Muscle of arm (tissue), 12 donors: ENCODE results near the gene F3. TPM values are rescaled to one million over a fixed set of nuclear protein-coding genes. Genes with fewer than 3 reads are reported as not detected.

Experiments used
- DNase-seq: peaks from one replicate; pipeline ENCODE4 v3.0.0-alpha.2; 2013
- polyA plus RNA-seq, 12 donors: library from polyadenylated mRNA; unstranded; fragments of 120-200 nt; gene quantifications; one replicate each; pipeline ENCODE4 v1.2.1, GENCODE V29; 2013; ENCODE audit not compliant: insufficient read length in 12 of 12

Gene F3
- polyA plus RNA-seq, 12 donors = 1.8 to 31.9 (median 3.2) TPM; not detected in 1

DNA sequence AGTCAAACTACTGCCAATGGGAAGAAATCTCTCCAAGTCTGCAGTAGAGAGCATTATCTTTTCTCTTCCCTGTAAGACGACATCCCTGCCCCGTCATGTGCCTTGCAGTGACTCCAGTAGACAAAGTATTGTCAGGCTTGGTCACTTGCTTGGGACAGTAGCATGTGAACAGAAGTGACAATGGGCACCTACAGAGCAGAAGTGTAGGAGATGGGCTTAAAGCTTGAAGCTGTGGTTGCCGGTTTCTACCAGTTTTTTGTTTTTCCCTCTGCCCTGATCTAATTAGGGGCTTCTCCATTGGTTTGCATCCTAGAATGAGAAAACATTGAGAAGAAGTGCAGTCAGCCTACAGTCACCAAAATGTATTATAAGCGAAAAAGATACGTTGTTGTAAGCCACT lies 12.7 kb downstream of the F3 start:
- no peak for DNase-seq

DNA sequence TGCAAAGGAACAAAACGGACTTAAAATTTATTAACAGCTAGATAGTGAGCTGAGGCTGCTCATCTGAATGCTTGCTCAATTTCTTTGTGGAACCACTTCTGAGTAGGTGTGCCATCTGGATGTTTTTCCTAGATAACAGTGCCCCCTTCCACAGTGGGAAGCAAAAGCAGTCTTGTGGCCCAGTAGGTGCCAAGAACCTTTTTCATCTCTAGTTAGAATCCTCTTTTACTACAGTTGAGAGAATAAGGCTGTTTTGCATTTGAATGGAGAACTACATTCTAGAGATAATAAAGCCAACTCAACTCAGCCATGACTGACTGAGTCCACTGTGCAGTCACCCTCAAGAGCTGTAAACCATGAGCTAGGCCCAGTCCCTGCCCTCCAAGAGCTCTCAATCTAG lies 13.3 kb downstream of the F3 start:
- DNase-seq = no peak

DNA sequence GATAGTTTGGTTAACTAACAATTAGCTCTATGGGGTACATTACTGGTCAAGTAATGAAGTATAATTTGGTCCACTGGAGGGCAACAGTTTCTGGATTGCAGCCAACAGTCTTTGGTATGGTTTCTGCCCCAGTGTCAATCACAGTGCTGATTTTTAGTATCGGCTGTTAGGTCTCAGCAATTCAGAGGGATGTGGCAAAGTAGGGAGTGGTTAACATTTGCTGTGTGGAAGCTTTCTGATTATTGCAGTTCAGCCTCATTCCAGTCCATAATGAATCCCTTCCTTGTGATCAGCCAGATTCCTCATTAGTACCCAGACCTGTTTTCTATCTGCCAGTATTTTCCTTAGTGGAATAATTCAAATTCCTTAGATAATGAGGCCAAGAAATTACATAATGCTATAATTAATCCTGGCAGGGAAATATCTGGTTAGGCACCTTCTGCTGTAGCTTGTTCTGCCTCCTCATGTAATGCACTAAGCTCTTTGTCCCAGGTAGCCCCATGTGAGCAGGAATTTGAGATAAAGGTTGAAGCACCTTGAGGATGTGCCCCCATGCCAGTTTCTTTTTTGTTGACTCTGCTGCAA lies 14.0 kb downstream of the F3 start:
- no peak for DNase-seq

DNA sequence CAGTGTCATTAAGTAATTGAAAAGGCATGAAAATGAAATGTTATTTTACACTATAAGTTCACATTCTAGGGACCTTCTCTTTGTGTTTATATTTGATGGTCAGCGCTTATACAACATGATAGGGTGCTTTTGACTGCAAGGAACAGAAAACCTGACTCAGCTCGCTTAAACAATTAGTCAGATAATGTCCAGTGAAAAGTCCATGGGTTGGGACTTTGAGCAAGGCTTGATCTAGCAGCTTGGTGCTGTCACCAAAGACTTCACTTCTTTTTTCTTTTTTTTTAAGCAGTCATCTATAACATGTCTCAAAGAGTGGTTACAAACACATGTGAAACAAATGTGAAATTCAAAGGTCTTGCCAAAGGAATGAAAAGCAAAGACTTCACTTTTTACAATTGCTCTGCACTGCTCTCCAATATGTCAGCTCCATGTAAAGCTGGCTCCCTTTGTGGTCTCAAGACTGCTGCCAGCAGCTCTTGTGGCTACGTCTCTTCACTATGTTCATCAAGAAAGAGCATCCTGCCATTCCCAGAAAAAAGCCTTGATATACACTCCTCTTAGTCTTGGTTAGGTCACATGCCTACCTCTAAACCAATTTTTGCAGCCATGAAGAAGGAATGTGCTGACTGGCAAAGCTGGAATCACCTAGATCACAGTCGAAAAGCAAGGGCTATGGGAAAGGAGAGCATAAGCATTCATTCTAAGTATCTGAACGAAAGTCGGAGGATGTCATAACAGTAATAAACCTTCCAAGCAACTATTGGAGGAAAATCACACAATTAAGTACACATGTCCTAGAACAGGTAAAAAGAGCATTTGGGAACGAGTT lies 15.2 kb downstream of the F3 start:
- DNase-seq = no peak

DNA sequence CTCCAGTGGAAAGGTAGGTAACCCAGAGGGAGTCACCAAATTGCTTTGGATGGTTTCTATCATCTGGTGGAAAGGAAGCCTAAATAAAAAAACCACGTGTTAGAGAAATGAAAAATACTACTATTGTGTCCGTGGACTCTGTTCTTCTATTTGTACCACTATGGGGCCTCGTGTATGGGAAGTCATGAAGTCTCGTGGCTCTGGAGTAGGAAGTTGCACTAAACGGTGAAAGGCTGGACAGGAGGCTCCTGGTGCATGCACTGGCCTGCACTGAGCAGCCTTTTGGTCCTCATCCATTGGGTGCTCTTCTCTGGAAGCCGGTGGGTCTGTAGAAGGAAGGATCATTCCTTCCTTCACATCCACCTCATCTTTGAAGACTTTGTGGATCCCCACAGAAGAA lies 17.0 kb downstream of the F3 start:
- DNase-seq = no peak

DNA sequence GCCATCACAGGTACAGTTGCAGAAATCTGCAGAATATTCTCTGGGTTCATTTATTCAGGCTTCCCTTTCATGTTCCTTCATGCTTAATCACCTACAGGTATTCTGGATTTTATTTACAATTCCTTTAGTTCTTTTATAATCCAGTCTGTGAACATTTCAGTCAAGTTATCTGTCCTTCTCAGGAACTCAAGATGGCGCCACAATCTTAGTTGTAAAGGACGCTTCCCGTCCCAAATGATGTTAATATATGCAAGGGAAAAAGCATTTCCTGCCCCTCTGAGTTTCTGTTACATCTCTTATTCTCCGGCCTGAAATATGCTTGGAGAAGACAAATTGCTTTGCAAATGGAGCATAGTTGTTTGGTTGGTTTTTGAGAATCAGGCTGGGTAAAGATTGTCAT lies 19.3 kb downstream of the F3 start:
- DNase-seq = peak; percentile 67

DNA sequence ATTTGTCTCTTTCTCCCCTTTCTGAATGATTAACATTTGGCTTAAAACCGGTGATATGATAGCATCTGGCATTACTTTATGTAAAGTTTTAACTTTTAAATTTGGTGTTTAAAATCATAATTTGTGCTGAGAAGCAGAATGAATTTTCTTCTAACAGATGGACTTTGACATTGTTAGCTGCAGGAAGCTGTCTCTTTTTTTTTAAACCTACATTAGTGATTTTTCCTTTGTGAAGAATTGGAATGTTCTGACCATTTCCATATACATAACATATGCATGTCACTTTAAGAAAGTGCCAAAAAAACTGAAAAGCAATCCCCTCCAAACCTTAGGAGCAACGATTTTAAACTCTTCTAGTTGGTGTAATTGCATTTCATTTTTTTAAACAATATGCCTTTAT lies 22.2 kb downstream of the F3 start:
- no peak for DNase-seq

DNA sequence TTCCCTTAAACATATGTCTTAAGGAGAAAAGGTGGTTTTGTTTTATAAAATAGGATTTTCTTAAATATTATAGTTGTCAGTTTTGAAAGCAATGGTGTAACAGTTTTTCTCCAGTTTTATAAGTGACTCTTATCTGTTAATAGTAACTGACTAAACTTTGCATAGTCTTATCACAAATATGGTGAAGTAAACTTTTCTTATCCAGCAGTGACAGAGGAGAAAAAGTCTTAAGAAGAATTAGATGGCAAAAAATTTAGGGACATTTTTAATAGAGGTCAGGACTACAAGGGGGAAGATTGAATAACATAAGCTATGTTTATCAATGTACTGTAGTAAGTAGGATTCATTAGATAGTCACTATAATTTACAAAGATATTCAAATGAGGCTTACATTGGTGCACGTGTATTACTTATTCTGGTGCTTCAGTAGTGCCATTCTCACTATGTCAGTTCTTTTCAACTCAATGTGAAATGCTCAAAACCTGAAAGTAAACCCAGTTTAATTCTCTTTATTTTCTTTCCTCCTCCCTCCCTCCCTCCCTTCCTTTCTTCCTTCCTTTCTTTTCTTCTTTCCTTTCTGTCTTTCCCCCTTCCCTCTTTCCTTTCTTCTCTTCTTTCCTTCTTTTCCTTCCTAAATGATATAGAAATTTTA lies 26.1 kb downstream of the F3 start:
- DNase-seq = no peak

DNA sequence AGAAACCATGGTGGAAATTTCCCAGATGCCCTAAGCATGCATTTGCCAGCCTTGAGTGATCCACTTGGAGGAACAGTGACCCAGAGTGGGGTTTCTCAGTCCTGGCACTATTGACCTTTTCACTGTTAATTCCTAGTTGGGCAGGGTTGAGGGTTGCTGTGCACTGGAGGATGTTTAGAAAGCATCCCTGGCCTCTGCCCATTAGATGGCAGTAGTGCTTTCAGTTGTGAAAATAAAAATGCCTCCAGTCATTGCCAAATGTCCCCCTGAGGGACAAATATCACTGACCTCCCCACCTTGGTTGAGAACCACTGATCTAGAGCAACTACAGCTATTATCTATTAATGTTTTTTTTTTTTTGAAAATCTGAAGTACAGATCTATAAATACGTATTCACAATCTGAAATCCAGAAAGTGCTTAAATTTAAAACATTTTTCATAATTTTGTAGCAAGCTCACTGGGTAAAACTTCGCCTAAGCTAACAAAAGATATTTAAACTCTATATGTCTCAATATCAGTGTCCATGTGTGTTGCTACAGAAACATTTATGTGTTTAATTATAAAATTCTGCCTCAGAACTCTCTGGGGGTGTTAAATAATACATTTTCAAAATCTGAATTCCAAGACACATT lies 27.3 kb downstream of the F3 start:
- DNase-seq = peak; percentile 7

DNA sequence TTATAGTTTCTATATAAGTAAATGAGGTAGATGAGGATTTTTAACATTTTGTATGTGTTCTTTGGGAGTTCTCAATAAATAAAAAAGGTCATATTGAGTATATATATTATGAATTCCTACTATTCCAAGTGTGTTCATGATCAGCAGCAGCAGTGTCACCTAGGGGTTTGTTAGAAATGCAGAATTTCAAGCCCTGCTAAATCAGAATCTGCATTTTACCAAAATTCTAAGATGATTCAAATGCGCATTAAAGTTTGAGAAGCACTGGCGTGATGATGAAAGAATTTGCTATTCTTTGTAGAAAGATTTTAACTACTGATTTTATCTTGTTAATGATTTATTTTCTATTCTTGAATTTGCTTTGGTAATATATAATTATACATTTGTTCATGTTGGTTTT lies 28.7 kb downstream of the F3 start:
- no peak for DNase-seq

DNA sequence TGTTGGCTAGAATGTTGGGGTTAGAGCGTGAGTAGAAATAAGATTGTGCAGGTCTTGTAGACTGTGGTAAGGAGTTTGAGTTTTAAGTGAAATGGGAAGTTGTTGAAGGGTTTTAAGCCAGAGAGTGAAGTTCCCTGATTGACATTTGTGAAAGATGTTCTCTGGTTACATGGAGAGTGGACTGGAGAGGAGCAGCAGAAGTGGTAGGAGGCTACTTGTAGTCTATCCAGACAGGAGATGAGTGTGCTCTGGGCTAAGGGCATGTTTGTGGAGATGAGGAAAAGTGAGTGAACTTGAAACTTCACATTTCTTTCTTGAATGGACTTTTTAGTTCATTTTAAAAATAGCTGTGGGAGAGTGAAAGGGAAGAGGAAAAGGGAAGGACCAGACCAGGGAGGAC lies 37.0 kb downstream of the F3 start:
- no peak for DNase-seq

DNA sequence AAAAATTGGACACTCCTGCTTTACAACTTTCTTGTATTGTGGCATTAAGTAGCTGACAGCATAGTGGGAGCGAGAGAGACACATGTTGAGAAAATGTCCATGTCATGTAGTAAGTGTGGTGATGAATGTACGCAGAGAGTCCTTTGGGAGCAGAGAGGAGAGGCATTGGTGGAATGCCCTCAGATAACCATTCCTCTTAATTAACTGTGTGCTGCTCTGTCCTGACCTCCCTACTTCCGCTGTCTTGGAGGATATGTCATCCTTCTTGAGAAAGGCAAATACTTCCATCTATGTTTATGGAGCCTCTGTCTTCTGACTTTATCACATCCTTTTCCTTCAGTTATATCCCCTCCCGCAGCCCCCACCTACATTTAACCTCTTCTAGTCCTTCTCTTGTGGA lies 38.4 kb downstream of the F3 start:
- DNase-seq = no peak

DNA sequence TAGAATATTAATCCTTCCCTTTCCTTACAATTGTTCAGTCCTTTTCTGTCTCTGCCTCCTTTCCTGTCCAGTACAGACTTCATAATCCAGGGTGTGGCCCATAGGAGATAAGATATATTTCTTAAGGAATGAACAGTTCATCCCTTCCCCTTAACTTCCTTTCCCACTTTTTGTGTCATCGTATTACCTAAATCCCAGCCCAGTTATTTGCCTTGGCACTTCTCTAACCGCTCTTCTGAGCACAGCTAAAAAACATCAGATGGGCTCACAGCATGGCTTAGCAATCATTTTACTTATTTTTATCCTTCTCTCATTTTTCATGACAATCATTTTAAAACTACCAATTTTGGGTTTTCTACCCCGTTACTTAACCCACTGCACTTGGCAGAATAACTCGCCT lies 39.6 kb downstream of the F3 start:
- no peak for DNase-seq

DNA sequence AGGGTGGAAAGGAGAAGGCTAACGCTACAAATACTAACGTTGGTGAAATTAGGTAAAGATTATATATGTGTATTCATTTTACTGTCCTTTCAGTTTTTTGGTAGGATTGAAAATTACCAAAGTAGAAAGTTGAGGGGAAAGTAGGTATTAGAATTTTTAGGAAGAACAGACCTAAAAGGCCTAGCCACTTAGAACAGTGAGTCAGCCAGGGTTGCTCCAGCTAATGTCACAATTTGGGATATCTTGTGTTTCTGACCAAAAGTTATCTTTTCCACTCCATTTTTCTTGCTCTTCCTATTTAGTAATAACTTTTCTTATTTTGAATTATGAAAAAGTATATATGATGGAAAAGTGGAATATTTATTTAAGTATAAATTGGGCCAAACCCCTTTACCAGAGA lies 40.1 kb downstream of the F3 start:
- no peak for DNase-seq

DNA sequence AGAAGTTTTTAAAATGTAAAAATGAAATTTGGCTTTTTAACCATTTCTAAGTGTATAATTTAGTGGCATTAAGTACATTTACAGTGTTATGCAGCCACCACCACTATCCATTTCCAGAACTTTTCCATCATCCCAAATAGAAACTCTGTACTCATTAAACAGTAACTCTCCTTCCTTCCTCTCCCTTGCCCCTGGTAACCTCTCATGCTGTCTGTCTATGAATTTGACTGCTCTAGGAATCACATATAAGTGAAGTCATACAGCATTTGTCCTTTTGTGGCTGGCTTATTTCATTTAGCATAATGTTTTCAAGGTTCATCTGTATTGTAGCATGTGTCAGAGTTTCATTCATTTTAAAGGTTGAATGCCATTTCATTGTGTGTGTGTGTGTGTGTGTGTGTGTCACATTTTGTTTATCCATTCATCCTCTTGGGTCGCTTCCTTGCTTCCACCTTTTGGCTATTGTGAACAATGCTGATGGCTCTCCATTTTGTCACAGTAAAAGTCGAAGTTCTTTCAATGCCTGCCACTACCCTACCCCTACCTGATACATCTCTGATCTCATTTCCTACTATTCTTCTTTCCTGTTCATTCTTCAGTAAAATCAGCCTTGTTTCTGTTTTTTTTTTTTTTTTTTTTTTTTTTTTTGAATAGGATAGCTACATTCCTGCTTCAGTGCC lies 45.3 kb downstream of the F3 start:
- DNase-seq = no peak

DNA sequence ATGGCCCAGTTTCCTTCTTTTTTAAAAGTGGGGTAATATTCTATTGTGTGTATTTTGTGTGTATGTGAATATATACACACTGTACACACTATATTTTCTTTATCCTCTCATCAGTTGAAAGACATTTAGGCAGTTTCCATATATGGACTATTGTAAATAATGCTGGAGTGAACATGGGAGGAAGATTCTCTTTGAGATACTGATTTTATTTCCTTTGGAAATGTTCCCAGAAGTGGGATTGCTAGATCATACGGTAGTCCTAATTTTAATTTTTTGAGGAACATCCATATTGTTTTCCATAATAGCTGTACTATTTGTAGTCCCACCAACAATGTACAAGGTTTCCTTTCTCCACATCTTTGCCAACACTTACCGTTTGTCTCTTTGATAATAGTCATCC lies 51.0 kb downstream of the F3 start:
- DNase-seq = no peak

DNA sequence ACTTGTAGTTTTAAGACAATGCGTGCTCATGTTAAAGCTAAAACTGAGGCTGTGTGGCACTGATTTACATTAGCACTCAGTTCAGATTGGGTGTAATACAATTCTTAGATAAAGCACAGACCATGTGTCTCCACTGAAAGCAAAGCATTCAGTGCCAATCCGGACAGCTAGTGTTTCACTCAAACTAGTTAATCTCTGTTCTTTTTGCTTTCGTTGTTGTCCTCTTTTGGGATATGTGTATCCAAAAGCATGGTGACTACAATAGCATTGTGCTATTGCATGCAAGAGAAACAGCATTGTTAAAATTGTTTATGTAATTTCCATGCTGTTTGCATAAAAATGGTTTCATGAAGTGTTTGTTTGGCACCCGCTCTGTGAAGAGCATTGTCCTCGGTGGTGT lies 54.6 kb downstream of the F3 start:
- DNase-seq = no peak

DNA sequence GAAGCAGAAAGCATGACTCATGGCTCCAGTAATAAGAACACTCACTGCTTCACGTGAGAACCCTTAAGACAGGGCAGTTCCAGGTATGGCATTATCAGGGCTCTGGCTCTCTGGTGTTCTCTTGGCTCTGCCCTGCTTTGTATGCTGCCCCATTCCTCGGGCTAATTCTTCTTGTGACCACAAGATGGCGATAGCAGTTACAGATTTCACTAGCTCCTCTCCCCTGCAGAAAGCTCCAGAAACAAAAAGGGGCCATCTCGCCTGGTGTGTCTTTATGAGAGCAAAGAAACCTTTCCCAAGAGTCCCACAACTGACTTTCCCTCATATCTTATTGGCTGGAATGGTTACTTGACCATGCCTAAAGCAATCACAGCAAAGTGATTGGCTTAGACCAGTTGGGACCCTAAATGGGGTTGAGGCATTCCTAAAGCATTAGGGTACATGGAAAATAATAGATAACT lies 60.1 kb downstream of the F3 start:
- DNase-seq = peak; percentile 51

DNA sequence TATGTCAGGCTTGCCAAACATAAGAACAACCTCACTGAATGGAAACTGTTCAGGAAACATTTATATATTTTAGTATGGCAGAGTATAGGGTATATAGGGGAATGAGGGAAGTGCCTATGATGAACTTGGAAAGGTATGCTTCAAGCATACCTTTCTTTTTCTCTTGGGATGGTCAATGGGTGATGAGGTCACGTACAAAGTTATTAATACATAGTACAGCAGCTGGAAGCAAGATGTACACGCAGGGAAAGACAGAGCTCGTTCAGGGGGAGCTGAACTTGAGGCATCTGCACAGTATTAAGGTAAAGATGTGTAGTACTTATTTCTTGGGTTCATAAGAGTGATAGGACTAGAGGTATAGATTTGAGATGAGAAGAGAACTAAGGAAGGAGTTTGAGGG lies 61.9 kb downstream of the F3 start:
- no peak for DNase-seq
